ENCODE data around the gene CDH23.

DNA sequence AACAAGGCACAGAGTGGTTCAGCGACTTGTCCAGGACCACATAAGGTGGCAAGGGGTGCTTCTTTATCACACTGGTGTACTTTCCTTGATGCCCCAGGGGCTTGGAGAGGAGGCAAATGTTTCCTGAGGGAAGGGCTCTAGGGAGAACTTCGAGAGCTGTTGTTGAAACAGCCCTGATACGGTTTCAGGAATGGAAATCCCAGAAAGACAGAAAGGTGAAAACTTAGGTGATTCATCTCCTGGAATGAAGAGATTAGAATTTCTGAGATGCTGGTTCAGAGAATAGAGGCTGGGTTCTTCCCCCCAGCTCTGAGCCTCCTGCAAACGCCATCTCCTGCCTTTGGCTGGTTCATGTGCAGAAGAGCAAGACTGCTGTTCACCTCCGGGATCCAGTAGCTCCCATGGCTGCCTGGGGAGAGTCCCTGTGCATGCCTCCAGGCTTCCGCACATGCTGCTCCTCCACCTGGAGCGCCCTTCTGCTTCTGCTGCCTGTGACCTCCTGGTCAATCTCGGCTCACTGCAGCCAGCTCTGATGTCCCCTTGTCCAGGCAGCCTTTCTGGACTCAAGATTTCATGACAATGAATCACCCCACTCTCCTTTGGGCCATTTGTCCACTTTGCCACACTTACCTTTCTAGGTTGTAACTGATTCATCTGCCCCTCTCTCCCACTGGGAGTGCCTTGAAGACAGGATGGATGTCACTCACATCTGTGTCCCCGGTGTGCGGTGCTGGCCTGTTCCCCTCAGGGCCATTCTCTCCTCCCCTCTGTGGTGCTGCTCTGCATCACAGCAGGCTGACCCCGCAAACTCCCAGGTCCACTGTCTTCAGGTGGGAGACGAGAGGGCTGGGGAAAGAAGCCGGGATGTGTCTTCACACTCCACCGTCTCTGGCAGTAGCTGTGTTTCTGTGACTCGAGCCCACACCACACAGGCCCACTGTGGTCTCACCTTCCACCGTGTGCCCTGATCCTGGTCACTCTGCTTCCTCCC is 3.6 kb upstream of the CDH23 start:
- TF ChIP-seq, protein P1, sequence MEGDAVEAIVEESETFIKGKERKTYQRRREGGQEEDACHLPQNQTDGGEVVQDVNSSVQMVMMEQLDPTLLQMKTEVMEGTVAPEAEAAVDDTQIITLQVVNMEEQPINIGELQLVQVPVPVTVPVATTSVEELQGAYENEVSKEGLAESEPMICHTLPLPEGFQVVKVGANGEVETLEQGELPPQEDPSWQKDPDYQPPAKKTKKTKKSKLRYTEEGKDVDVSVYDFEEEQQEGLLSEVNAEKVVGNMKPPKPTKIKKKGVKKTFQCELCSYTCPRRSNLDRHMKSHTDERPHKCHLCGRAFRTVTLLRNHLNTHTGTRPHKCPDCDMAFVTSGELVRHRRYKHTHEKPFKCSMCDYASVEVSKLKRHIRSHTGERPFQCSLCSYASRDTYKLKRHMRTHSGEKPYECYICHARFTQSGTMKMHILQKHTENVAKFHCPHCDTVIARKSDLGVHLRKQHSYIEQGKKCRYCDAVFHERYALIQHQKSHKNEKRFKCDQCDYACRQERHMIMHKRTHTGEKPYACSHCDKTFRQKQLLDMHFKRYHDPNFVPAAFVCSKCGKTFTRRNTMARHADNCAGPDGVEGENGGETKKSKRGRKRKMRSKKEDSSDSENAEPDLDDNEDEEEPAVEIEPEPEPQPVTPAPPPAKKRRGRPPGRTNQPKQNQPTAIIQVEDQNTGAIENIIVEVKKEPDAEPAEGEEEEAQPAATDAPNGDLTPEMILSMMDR (IDR thresholded peaks at IDR 0.05), result no peak
- TF ChIP-seq POLR2A (IDR thresholded peaks at IDR 0.05), result no peak

Data from transverse colon (tissue), 3 donors.